ENCODE data around the gene ADCY2. TPM values are rescaled to one million over a fixed set of nuclear protein-coding genes. Genes with fewer than 3 reads are reported as not detected.

Gene ADCY2
- total RNA-seq, 1 experiment from 2014 or later = 0.34 TPM

DNA sequence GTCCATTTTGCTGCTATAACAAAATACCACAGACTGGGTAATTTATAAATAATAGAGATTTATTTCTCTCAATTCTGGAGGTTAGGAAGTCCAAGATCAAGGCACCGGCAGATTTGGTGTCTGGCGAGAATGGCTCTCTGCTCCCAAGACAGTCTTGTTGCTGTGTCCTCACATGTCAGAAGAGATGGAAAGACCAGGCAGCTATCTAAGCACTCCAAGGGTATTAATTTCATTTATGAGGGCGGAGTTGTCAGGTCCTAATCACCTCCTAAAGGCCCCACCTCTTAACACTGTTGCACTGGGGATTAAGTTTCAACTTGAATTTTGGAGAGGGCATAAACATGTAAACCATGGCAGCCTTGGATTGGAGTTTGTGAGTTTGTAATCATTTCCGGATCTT, 30.3 kb downstream of the ADCY2 start:
- POLR2A ChIA-PET (ENCODE audit: low non-redundant PET) = no interaction called here
- Histone ChIP-seq H3K36me3 (ENCODE audit: insufficient read depth, low read length, poor library complexity, severe bottlenecking) (no peaks in the 10 kb centered on the region), H3K9me3 (ENCODE audit: low read depth, low read length, poor library complexity, severe bottlenecking) (no peaks in the 10 kb centered on the region), H3K4me3 (ENCODE audit: low read depth, low read length, poor library complexity, severe bottlenecking) (no peak overlapping the region), H3K27me3 (replicated peaks; ENCODE audit: insufficient read depth, low read depth, low read length, poor library complexity) (no peaks in the 10 kb centered on the region), H3K27ac (ENCODE audit: low read depth, low read length, poor library complexity, severe bottlenecking) (no peak overlapping the region), H3K4me1 (ENCODE audit: insufficient read depth, low read length, poor library complexity, severe bottlenecking) (no peaks in the 10 kb centered on the region)
- intact Hi-C loops (cut with micrococcal nuclease; ENCODE audit: unreplicated experiment) = no loop called here
- no TSS peak for BruUV-seq (replicated peaks)
- CTCF ChIA-PET = no interaction called here
- TF ChIP-seq CTCF (conservative IDR thresholded peaks at IDR 0.05; ENCODE audit: low read depth, low read length) = no peak
- TF ChIP-seq EZH2 (IDR thresholded peaks at IDR 0.05; ENCODE audit: borderline replicate concordance, low read depth, low read length, poor library complexity, severe bottlenecking) = no peak
- no peak for DNase-seq (ENCODE audit: low spot score)

DNA sequence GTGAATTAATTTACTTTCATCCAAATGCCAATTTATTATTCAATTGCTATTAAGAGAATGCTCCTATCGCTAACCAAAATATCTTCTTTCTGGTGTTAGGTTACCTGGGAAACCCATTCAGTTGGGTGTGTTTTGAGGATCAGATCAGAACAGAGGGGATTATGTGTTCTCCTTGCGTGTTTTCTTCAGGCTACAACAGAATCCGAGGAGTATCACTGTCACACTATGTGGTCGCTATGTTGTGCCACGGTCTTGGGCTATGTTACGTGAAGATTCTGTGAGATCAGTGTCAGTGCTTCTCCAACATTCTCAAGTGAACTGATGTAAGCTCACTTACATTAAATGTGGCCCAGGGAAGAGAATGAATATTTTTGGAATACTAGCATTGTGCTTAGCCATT, 39.0 kb downstream of the ADCY2 start:
- no peak overlapping the region for H3K4me3 ChIP-seq (ENCODE audit: low read depth, low read length, poor library complexity, severe bottlenecking)
- ChIA-PET CTCF (no interaction called here), POLR2A (ENCODE audit: low non-redundant PET) (no interaction called here)
- no peaks in the 10 kb centered on the region for H3K36me3 ChIP-seq (ENCODE audit: insufficient read depth, low read length, poor library complexity, severe bottlenecking)
- no peak overlapping the region for H3K27ac ChIP-seq (ENCODE audit: low read depth, low read length, poor library complexity, severe bottlenecking)
- no peaks in the 10 kb centered on the region for H3K9me3 ChIP-seq (ENCODE audit: low read depth, low read length, poor library complexity, severe bottlenecking)
- H3K4me1 ChIP-seq (ENCODE audit: insufficient read depth, low read length, poor library complexity, severe bottlenecking) = no peaks in the 10 kb centered on the region
- no peak for TF ChIP-seq EZH2 (IDR thresholded peaks at IDR 0.05; ENCODE audit: borderline replicate concordance, low read depth, low read length, poor library complexity, severe bottlenecking)
- TF ChIP-seq CTCF (conservative IDR thresholded peaks at IDR 0.05; ENCODE audit: low read depth, low read length) = no peak
- intact Hi-C loops (cut with micrococcal nuclease; ENCODE audit: unreplicated experiment) = no loop called here
- DNase-seq (ENCODE audit: low spot score) = no peak
- BruUV-seq (replicated peaks) = no TSS peak
- no peaks in the 10 kb centered on the region for H3K27me3 ChIP-seq (replicated peaks; ENCODE audit: insufficient read depth, low read depth, low read length, poor library complexity)

GRCh38 chr5:7435503-7435902, 39.6 kb downstream of the ADCY2 start:
- Histone ChIP-seq H3K4me3 (ENCODE audit: low read depth, low read length, poor library complexity, severe bottlenecking) (no peak overlapping the region), H3K9me3 (ENCODE audit: low read depth, low read length, poor library complexity, severe bottlenecking) (no peaks in the 10 kb centered on the region), H3K27me3 (replicated peaks; ENCODE audit: insufficient read depth, low read depth, low read length, poor library complexity) (no peaks in the 10 kb centered on the region), H3K27ac (ENCODE audit: low read depth, low read length, poor library complexity, severe bottlenecking) (no peak overlapping the region), H3K4me1 (ENCODE audit: insufficient read depth, low read length, poor library complexity, severe bottlenecking) (no peaks in the 10 kb centered on the region), H3K36me3 (ENCODE audit: insufficient read depth, low read length, poor library complexity, severe bottlenecking) (no peaks in the 10 kb centered on the region)
- TF ChIP-seq CTCF (conservative IDR thresholded peaks at IDR 0.05; ENCODE audit: low read depth, low read length) (no peak), EZH2 (IDR thresholded peaks at IDR 0.05; ENCODE audit: borderline replicate concordance, low read depth, low read length, poor library complexity, severe bottlenecking) (no peak)
- no TSS peak for BruUV-seq (replicated peaks)
- DNase-seq (ENCODE audit: low spot score) = no peak
- intact Hi-C loops (cut with micrococcal nuclease; ENCODE audit: unreplicated experiment) = no loop called here
- POLR2A ChIA-PET (ENCODE audit: low non-redundant PET) = no interaction called here
- CTCF ChIA-PET = no interaction called here
